Right ventricle myocardium inferior (tissue), 1 donor: ENCODE results near the gene ZNF436. TPM values are rescaled to one million over a fixed set of nuclear protein-coding genes. Genes with fewer than 3 reads are reported as not detected.
"Not testable (repeated sequence)": the region's sequence is repeated elsewhere in the genome, so short reads cannot be mapped to it uniquely, and the experiment has no call there.

Source experiments
- ATAC-seq: fragments of 200-7000 bp; cut with Tn5 transposase; one replicate; pipeline ENCODE4 v1.9.1; 2020; ENCODE audit warnings: mild to moderate bottlenecking, moderate library complexity
- DNase-seq: peaks from one replicate; pipeline ENCODE4 v3.0.0; 2021; ENCODE audit errors: missing footprints
- intact Hi-C: fragments of 100-400 bp; cut with DNase I; formaldehyde crosslinking; loops from one replicate; pipeline ENCODE4 v1.11.0; 2022
- total RNA-seq: library from RNA; stranded (reverse); fragmentation: NEBNext Ultra II Directional; extraction: Animal tissue kit (Norgen Biotek cat#: 25700); gene quantifications from one replicate; pipeline ENCODE4 v1.2.1, GENCODE V29; 2021
- donor health status: DM: no; HTN: yes; CAD: no; lungs with severe emphysema.

ZNF436 gene
- total RNA-seq, 1 donor from 2014 or later: 13.4 TPM

GRCh38 chr1:23395154-23395724 is 25.6 kb upstream of the ZNF436 start:
- peak; percentile 27 for ATAC-seq
- DNase-seq: no peak
- intact Hi-C loops: loop anchor here (2.0 kb wide), 1 partner anchor 24 kb away; no protein-coding TSS in a partner anchor

- ATAC-seq (peak; percentile 91), DNase-seq (peak; percentile 88)
- intact Hi-C loops: loop anchor here (2.0 kb wide), 1 partner anchor 24 kb away; no protein-coding TSS in a partner anchor
Measured at GRCh38 chr1:23394684-23395083, 25.0 kb upstream of the ZNF436 start.

GRCh38 chr1:23394181-23394580 is 24.5 kb upstream of the ZNF436 start:
- DNase-seq (no peak), ATAC-seq (peak; percentile 66)
- intact Hi-C loops: loop anchor here (2.0 kb wide), 1 partner anchor 23 kb away; no protein-coding TSS in a partner anchor

GRCh38 chr1:23393706-23394105 is 24.1 kb upstream of the ZNF436 start:
- ATAC-seq: peak; percentile 73
- DNase-seq: peak; percentile 85
- intact Hi-C loops: loop anchor here (2.0 kb wide), 1 partner anchor 23 kb away; no protein-coding TSS in a partner anchor

GRCh38 chr1:23392125-23392855 is 22.7 kb upstream of the ZNF436 start:
- intact Hi-C loops: no loop called here
- ATAC-seq (no peak), DNase-seq (no peak)

GRCh38 chr1:23389837-23390321 is 20.2 kb upstream of the ZNF436 start:
- ATAC-seq (no peak), DNase-seq (no peak)

GRCh38 chr1:23387494-23387893 is 17.9 kb upstream of the ZNF436 start:
- no peak for ATAC-seq
- intact Hi-C loops: no loop called here

More at GRCh38 chr1:23389837-23390321, 20.2 kb upstream of the ZNF436 start:
- intact Hi-C loops: no loop called here

GRCh38 chr1:23385119-23385621 is 15.5 kb upstream of the ZNF436 start:
- no peak for DNase-seq
- ATAC-seq: no peak
- intact Hi-C loops: no loop called here

More at GRCh38 chr1:23387494-23387893, 17.9 kb upstream of the ZNF436 start:
- no peak for DNase-seq

- intact Hi-C loops: no loop called here
- DNase-seq (no peak), ATAC-seq (no peak)
Measured at GRCh38 chr1:23384312-23385058, 14.8 kb upstream of the ZNF436 start.

GRCh38 chr1:23383577-23384311 is 14.1 kb upstream of the ZNF436 start:
- intact Hi-C loops: no loop called here
- ATAC-seq (peak; percentile 65), DNase-seq (no peak)

GRCh38 chr1:23381233-23381885 is 11.7 kb upstream of the ZNF436 start:
- intact Hi-C loops: no loop called here
- DNase-seq: no peak
- no peak for ATAC-seq

GRCh38 chr1:23380719-23381118 is 11.1 kb upstream of the ZNF436 start:
- no peak for ATAC-seq
- intact Hi-C loops: no loop called here
- no peak for DNase-seq

- intact Hi-C loops, ATAC-seq, DNase-seq: not testable (repeated sequence)
Measured at GRCh38 chr1:23380236-23380635, 10.6 kb upstream of the ZNF436 start.

- ATAC-seq (peak; percentile 83), DNase-seq (no peak)
- intact Hi-C loops: no loop called here
Measured at GRCh38 chr1:23376890-23377811, 7.5 kb upstream of the ZNF436 start.

GRCh38 chr1:23374079-23374735 is 4.6 kb upstream of the ZNF436 start:
- DNase-seq, intact Hi-C loops, ATAC-seq: not testable (repeated sequence)
